HuH-7.5 (cell line): Measurements from ENCODE around the gene FBXO46.

Experiments
- DNase-seq: peaks from one replicate; pipeline ENCODE4 v3.0.0; 2011; ENCODE audit warnings: low spot score

The FBXO46 gene

GRCh38 chr19:45730368-45731288 is at the start of gene FBXO46:
TSS of gene FBXO46 (minus strand) at chr19:45730896. CDS start at chr19:45713495, 17,401 bp downstream.
- DNase-seq, result peak; percentile 91

GRCh38 chr19:45780146-45780447 is 49.4 kb upstream of the FBXO46 start:
- no peak for DNase-seq

- peak; percentile 96 for DNase-seq
Observed at GRCh38 chr19:45779231-45780145, 48.8 kb upstream of the FBXO46 start.

- no peak for DNase-seq
Observed at GRCh38 chr19:45778010-45778661, 47.4 kb upstream of the FBXO46 start.

GRCh38 chr19:45777395-45777961 is 46.8 kb upstream of the FBXO46 start:
- DNase-seq, result no peak

GRCh38 chr19:45774765-45775164 is 44.1 kb upstream of the FBXO46 start:
- no peak for DNase-seq

GRCh38 chr19:45773384-45773783 is 42.7 kb upstream of the FBXO46 start:
- DNase-seq, result no peak

GRCh38 chr19:45772912-45773311 is 42.2 kb upstream of the FBXO46 start:
- no peak for DNase-seq

GRCh38 chr19:45772130-45772840 is 41.6 kb upstream of the FBXO46 start:
- DNase-seq, result no peak

- DNase-seq, result no peak
Observed at GRCh38 chr19:45771311-45771933, 40.7 kb upstream of the FBXO46 start.

- peak; percentile 99 for DNase-seq
Observed at GRCh38 chr19:45770192-45771101, 39.8 kb upstream of the FBXO46 start.

GRCh38 chr19:45769821-45770191 is 39.1 kb upstream of the FBXO46 start:
- DNase-seq, result no peak

GRCh38 chr19:45768984-45769782 is 38.5 kb upstream of the FBXO46 start, which contains the start of gene SIX5:
TSS of gene SIX5 (minus strand) at chr19:45769252. CDS start at chr19:45768844, 408 bp downstream.
- peak; percentile 98 for DNase-seq

- peak; percentile 65 for DNase-seq
Observed at GRCh38 chr19:45768655-45768983, 37.9 kb upstream of the FBXO46 start.

GRCh38 chr19:45767881-45768654 is 37.4 kb upstream of the FBXO46 start:
- DNase-seq, result peak; percentile 68

GRCh38 chr19:45767410-45767880 is 36.7 kb upstream of the FBXO46 start:
- peak; percentile 86 for DNase-seq

- no peak for DNase-seq
Observed at GRCh38 chr19:45766869-45767346, 36.2 kb upstream of the FBXO46 start.

GRCh38 chr19:45766296-45766868 is 35.7 kb upstream of the FBXO46 start:
- no peak for DNase-seq
